ENCODE data around the gene CMTM8. TPM values are rescaled to one million over a fixed set of nuclear protein-coding genes. Genes with fewer than 3 reads are reported as not detected.

The CMTM8 gene
- total and polyA plus RNA-seq, 8 donors, result 1.3 to 8.1 (median 5.3) TPM; not detected in 2

GRCh38 chr3:32325201-32325600, 86.7 kb downstream of the CMTM8 start:
- no peak overlapping the region for H3K27ac ChIP-seq
- WGBS, 5 donors, result 87 to 93% (median 90%) methylated on average over 4 of the region's 4 CpGs
- H3K4me1 ChIP-seq, result no peaks in the 10 kb centered on the region
- no peaks in the 10 kb centered on the region for H3K36me3 ChIP-seq
- H3K9me3 ChIP-seq, result no peaks in the 10 kb centered on the region
- no peak for TF ChIP-seq EP300 (IDR thresholded peaks at IDR 0.05)
- TF ChIP-seq POLR2A (IDR thresholded peaks at IDR 0.05), result no peak
- no peak for TF ChIP-seq CTCF (IDR thresholded peaks at IDR 0.05)
- no peak for TF ChIP-seq POLR2AphosphoS5 (IDR thresholded peaks at IDR 0.05)
- H3K4me3 ChIP-seq, result no peak overlapping the region
- no peaks in the 10 kb centered on the region for H3K27me3 ChIP-seq
- no peak for DNase-seq
- intact Hi-C loops (cut with DNase I; ENCODE audit: low total_unique reads), result no loop called here

- TF ChIP-seq POLR2A (IDR thresholded peaks at IDR 0.05) (no peak), POLR2AphosphoS5 (IDR thresholded peaks at IDR 0.05) (no peak), CTCF (IDR thresholded peaks at IDR 0.05) (no peak), EP300 (IDR thresholded peaks at IDR 0.05) (no peak)
- Histone ChIP-seq H3K36me3 (no peaks in the 10 kb centered on the region), H3K4me3 (no peak overlapping the region), H3K9me3 (no peaks in the 10 kb centered on the region), H3K27me3 (no peaks in the 10 kb centered on the region), H3K4me1 (no peaks in the 10 kb centered on the region), H3K27ac (no peak overlapping the region)
- 67 to 82% (median 68%) methylated on average over 3 of the region's 3 CpGs for WGBS, 5 donors
- DNase-seq, result no peak
- intact Hi-C loops (cut with DNase I; ENCODE audit: low total_unique reads), result no loop called here
Measured at GRCh38 chr3:32325927-32326326, 87.4 kb downstream of the CMTM8 start.

- Histone ChIP-seq H3K36me3 (no peaks in the 10 kb centered on the region), H3K4me3 (no peak overlapping the region), H3K27ac (no peak overlapping the region), H3K4me1 (no peaks in the 10 kb centered on the region), H3K27me3 (no peaks in the 10 kb centered on the region), H3K9me3 (no peaks in the 10 kb centered on the region)
- TF ChIP-seq EP300 (IDR thresholded peaks at IDR 0.05) (no peak), POLR2AphosphoS5 (IDR thresholded peaks at IDR 0.05) (no peak), POLR2A (IDR thresholded peaks at IDR 0.05) (no peak), CTCF (IDR thresholded peaks at IDR 0.05) (no peak)
- 51 to 58% (median 56%) methylated on average over 2 of the region's 2 CpGs for WGBS, 5 donors
- no peak for DNase-seq
- intact Hi-C loops (cut with DNase I; ENCODE audit: low total_unique reads), result no loop called here
Measured at GRCh38 chr3:32326795-32327194, 88.3 kb downstream of the CMTM8 start.

- DNase-seq, result no peak
Measured at GRCh38 chr3:32334675-32335074, 96.2 kb downstream of the CMTM8 start.

More at GRCh38 chr3:32334675-32335074, 96.2 kb downstream of the CMTM8 start:
- Histone ChIP-seq H3K9me3 (no peaks in the 10 kb centered on the region), H3K27ac (no peak overlapping the region), H3K4me3 (no peak overlapping the region), H3K27me3 (no peaks in the 10 kb centered on the region), H3K36me3 (no peaks in the 10 kb centered on the region), H3K4me1 (peaks cover 0 to 18% (median 16%) of the 10 kb centered on the region in 4 donors)
- intact Hi-C loops (cut with DNase I; ENCODE audit: low total_unique reads), result no loop called here
- 69 to 90% (median 79%) methylated on average over 4 of the region's 4 CpGs for WGBS, 5 donors
- no peak for TF ChIP-seq EP300 (IDR thresholded peaks at IDR 0.05)
- no peak for TF ChIP-seq CTCF (IDR thresholded peaks at IDR 0.05)
- TF ChIP-seq POLR2AphosphoS5 (IDR thresholded peaks at IDR 0.05), result no peak
- no peak for TF ChIP-seq POLR2A (IDR thresholded peaks at IDR 0.05)
